HG03045 (cell line): ENCODE results near the gene SLC25A53.
"Not testable (repeated sequence)": the region's sequence is repeated elsewhere in the genome, so short reads cannot be mapped to it uniquely, and the experiment has no call there.

Experiments
- ATAC-seq: cut with Tn5 transposase; IDR thresholded peaks from one replicate; pipeline ENCODE4 v1.9.1; 2021; ENCODE audit warnings: mild to moderate bottlenecking, moderate library complexity; ENCODE audit not compliant: unreplicated experiment

The SLC25A53 gene

DNA sequence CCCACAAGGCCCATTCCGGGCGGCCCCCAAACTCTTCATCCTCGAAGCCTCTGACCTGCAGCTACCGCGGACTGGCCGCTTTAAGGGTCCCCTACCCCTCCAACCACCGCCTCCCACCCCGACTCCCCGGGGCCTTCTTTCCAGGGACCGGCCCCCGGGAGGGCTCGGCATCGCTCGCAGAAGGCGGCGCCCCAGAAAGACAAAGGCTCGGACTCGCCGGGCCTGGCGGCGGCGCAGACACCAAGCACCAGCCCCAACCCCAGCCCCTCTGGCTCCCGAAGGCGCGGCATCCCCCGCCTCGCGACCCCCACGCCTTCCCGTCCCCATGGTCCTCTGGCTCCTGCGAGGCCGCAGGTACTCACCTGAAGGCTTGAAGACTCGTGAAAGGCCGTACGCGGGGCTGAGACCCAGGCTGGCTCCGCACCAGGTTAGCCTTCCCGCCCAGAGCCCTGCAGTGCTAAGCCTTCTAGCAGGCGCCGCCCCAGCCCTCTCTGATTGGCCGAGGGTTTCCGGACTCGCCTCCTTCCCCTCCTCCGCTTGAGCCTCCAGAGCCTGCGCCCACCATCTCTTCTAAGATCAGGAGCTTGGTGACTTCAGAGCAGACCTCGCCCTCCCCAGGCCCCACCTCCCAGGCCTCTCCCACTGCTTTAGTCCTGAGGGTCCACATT lies 80.9 kb downstream of the SLC25A53 start, which contains the start of gene TMSB15C:
Gene TMSB15C, minus strand, starts transcription at position 459 of the 668 bp plus-strand sequence.
- peak; percentile 100 for ATAC-seq

- ATAC-seq: not testable (repeated sequence)
Observed at GRCh38 chrX:104062636-104063035, 94.2 kb downstream of the SLC25A53 start.

- ATAC-seq: not testable (repeated sequence)
Observed at GRCh38 chrX:104054956-104055355, 101.9 kb downstream of the SLC25A53 start.
